Left ventricle myocardium inferior (tissue), 1 donor: ENCODE data around the gene CD79A. TPM values are rescaled to one million over a fixed set of nuclear protein-coding genes. Genes with fewer than 3 reads are reported as not detected.
"Not testable (repeated sequence)": the region's sequence is repeated elsewhere in the genome, so short reads cannot be mapped to it uniquely, and the experiment has no call there.

Source experiments
- DNase-seq: peaks from one replicate; pipeline ENCODE4 v3.0.0-alpha.2; 2020
- H3K27ac ChIP-seq: fragments of 200-600 bp; replicated peaks from 2 replicates; pipeline ENCODE4 v1.8.0; 2021
- H3K27me3 ChIP-seq: fragments of 200-600 bp; 2 replicates; pipeline ENCODE4 v1.8.0; 2021; ENCODE audit warnings: low read depth
- H3K36me3 ChIP-seq: fragments of 200-600 bp; 2 replicates; pipeline ENCODE4 v1.8.0; 2021
- H3K4me1 ChIP-seq: fragments of 200-600 bp; 2 replicates; pipeline ENCODE4 v1.8.0; 2021
- H3K4me3 ChIP-seq: fragments of 200-600 bp; 2 replicates; pipeline ENCODE4 v1.8.0; 2021; ENCODE audit warnings: mild to moderate bottlenecking, moderate library complexity
- H3K9me3 ChIP-seq: fragments of 200-600 bp; replicated peaks from 2 replicates; pipeline ENCODE4 v1.8.0; 2021
- CTCF ChIP-seq: fragments of 200-600 bp; IDR thresholded peaks from 2 replicates; pipeline ENCODE4 v1.8.0; 2021; ENCODE audit warnings: antibody characterized with exemption, mild to moderate bottlenecking, borderline replicate concordance
- intact Hi-C: fragments of 100-400 bp; cut with micrococcal nuclease; formaldehyde crosslinking; loops from one replicate; pipeline ENCODE4 v1.11.0; 2022
- total RNA-seq: library from RNA; stranded (reverse); fragmentation: NEBNext Ultra II Directional; extraction: Animal tissue kit (Norgen Biotek cat#: 25700); gene quantifications from one replicate; pipeline ENCODE4 v1.2.1, GENCODE V29; 2021
- donor health status: DM: no; HTN: yes; CAD: no; lungs with severe emphysema.

Gene CD79A
- total RNA-seq, 1 donor from 2014 or later = not detected

GRCh38 chr19:41870401-41870873, 6.6 kb upstream of the CD79A start:
- no peaks in the 10 kb centered on the region for H3K9me3 ChIP-seq
- DNase-seq = no peak
- no peaks in the 10 kb centered on the region for H3K27me3 ChIP-seq
- no peak for TF ChIP-seq CTCF
- peaks cover 68% of the 10 kb centered on the region for H3K4me1 ChIP-seq
- H3K4me3 ChIP-seq = no peak overlapping the region
- intact Hi-C loops = no loop called here
- peaks cover 61% of the 10 kb centered on the region for H3K36me3 ChIP-seq
- peak overlapping the region; percentile 63 for H3K27ac ChIP-seq

- H3K27ac ChIP-seq = peak overlapping the region; percentile 63
- peaks cover 56% of the 10 kb centered on the region for H3K4me1 ChIP-seq
- no peak for TF ChIP-seq CTCF
- H3K27me3 ChIP-seq = no peaks in the 10 kb centered on the region
- no peak overlapping the region for H3K4me3 ChIP-seq
- peaks cover 51% of the 10 kb centered on the region for H3K36me3 ChIP-seq
- intact Hi-C loops = no loop called here
- DNase-seq = peak; percentile 23
- no peaks in the 10 kb centered on the region for H3K9me3 ChIP-seq
Measured at GRCh38 chr19:41871573-41872383, 5.3 kb upstream of the CD79A start.

GRCh38 chr19:41872384-41872774, 4.7 kb upstream of the CD79A start:
- Histone ChIP-seq H3K9me3 (no peaks in the 10 kb centered on the region), H3K36me3 (peaks cover 46% of the 10 kb centered on the region), H3K4me1 (peaks cover 56% of the 10 kb centered on the region), H3K4me3 (no peak overlapping the region), H3K27ac (peak overlapping the region; percentile 63), H3K27me3 (no peaks in the 10 kb centered on the region)
- intact Hi-C loops = no loop called here
- no peak for TF ChIP-seq CTCF
- DNase-seq = no peak

GRCh38 chr19:41872775-41873647, 4.1 kb upstream of the CD79A start:
- H3K27ac ChIP-seq = peak overlapping the region; percentile 30
- TF ChIP-seq CTCF = peak; percentile 78

GRCh38 chr19:41875973-41876372, 1.1 kb upstream of the CD79A start:
- H3K4me1 ChIP-seq = peaks cover 28% of the 10 kb centered on the region
- DNase-seq, H3K27me3 ChIP-seq, H3K9me3 ChIP-seq, intact Hi-C loops, H3K27ac ChIP-seq, H3K4me3 ChIP-seq: not testable (repeated sequence)
- peaks cover 13% of the 10 kb centered on the region for H3K36me3 ChIP-seq

More at GRCh38 chr19:41872775-41873647, 4.1 kb upstream of the CD79A start:
- Histone ChIP-seq H3K27me3 (no peaks in the 10 kb centered on the region), H3K9me3 (no peaks in the 10 kb centered on the region), H3K36me3 (peaks cover 41% of the 10 kb centered on the region), H3K4me1 (peaks cover 51% of the 10 kb centered on the region), H3K4me3 (no peak overlapping the region)
- DNase-seq = peak; percentile 61
- intact Hi-C loops = no loop called here
